Adrenal gland (tissue), 12 donors: Measurements from ENCODE around the gene ABHD18. TPM values are rescaled to one million over a fixed set of nuclear protein-coding genes. Genes with fewer than 3 reads are reported as not detected.

Source experiments
- DNase-seq, 7 donors: peaks; one replicate each; pipeline ENCODE4 v3.0.0-alpha.2; 2019 to 2020
- H3K27ac ChIP-seq, 5 donors: fragments of 200-600 bp; sonication (generic) in 4 of 5; 1 replicate in 3 of 5; 2 replicates in 2 of 5; pipeline versions ENCODE4 v1.5.1 to v1.8.0; 2016 to 2020; ENCODE audit warnings: mild to moderate bottlenecking in 1 of 5
- H3K27me3 ChIP-seq: fragments of 200-600 bp; 2 replicates; pipeline ENCODE4 v1.8.0; 2021
- H3K36me3 ChIP-seq, 2 donors: fragments of 200-600 bp; replicated peaks in 1 of 2; 1 replicate in 1 of 2; 2 replicates in 1 of 2; pipeline versions ENCODE4 v1.5.1 to v1.8.0; 2018 to 2022
- H3K4me1 ChIP-seq, 2 donors: fragments of 200-600 bp; replicated peaks in 1 of 2; 1 replicate in 1 of 2; 2 replicates in 1 of 2; pipeline versions ENCODE4 v1.5.1 to v1.8.0; 2018 to 2021
- H3K4me3 ChIP-seq, 4 donors: fragments of 200-600 bp; sonication (generic) in 3 of 4; one replicate each; pipeline ENCODE4 v1.5.1; 2016 to 2018
- H3K9me3 ChIP-seq, 3 donors: fragments of 200-600 bp; sonication (generic) in 1 of 3; replicated peaks in 1 of 3; 1 replicate in 2 of 3; 2 replicates in 1 of 3; pipeline versions ENCODE4 v1.5.1 to v1.8.0; 2016 to 2021
- CTCF ChIP-seq, 6 experiments: fragments of 450-650 bp in 4 of 6; fragments of 200-600 bp in 2 of 6; sonication (generic) in 1 of 6; IDR thresholded peaks; 1 replicate in 5 of 6; 2 replicates in 1 of 6; pipeline versions ENCODE4 v1.5.1 to v1.8.0; 2016 to 2021; ENCODE audit warnings: antibody characterized with exemption in 6 of 6, mild to moderate bottlenecking in 2 of 6, moderate library complexity in 1 of 6
- POLR2A ChIP-seq, 2 donors: fragments of 450-650 bp; IDR thresholded peaks; one replicate each; pipeline ENCODE4 v1.6.1; 2017; ENCODE audit warnings: antibody characterized with exemption in 2 of 2, mild to moderate bottlenecking in 2 of 2, moderate library complexity in 1 of 2
- WGBS, 4 donors: extraction: QIAGEN DNeasy Blood & Tissue Kit in 2 of 4; methylation state at CpG; one replicate each; pipeline versions ENCODE4 v1.1.5 to v1.1.7; 2013 to 2017; 5-methylcytosine and 5-hydroxymethylcytosine counted together
- intact Hi-C, 2 donors: fragments of 100-400 bp; cut with DNase I; formaldehyde crosslinking; loops; one replicate each; pipeline versions ENCODE4 v1.14.1 to v1.15.0; 2022 to 2023
- polyA plus RNA-seq, 3 donors: library from polyadenylated mRNA; stranded (reverse); fragments of 200-250 nt in 2 of 3; fragments of 350-450 nt in 1 of 3; fragmentation: Illumina TruSeq in 1 of 3; extraction: RNeasy Lipid Tissue Mini Kit (QIAGEN cat#74804) in 1 of 3; gene quantifications; one replicate each; pipeline ENCODE4 v1.2.3, GENCODE V29; 2013 to 2014
- total RNA-seq, 9 donors: library from RNA; depleted of rRNA in 4 of 9; stranded (reverse); fragments of >200 nt in 4 of 9; fragments of 120-200 nt in 1 of 9; fragmentation: NEBNext Ultra II Directional in 1 of 9; extraction: Animal tissue kit (Norgen Biotek cat#: 25700) in 1 of 9; gene quantifications; one replicate each; pipeline versions ENCODE4 v1.1.0 to v1.2.4, GENCODE V29; 2013 to 2023
- donor health status: healthy with polysubstance abuse.
- donor health status: Bipolar disorder and iron deficiency.
- donor health status: DM: yes; HTN: yes; CAD: no.
- donor health status: DM: no; HTN: no; CAD: no.
- donor health status: DM: no; HTN: no; CAD: no.
- donor health status: DM: yes; HTN: yes; CAD: no.

Gene ABHD18
- total and polyA plus RNA-seq, 12 donors, result 4.7 to 25.6 (median 9.4) TPM

DNA sequence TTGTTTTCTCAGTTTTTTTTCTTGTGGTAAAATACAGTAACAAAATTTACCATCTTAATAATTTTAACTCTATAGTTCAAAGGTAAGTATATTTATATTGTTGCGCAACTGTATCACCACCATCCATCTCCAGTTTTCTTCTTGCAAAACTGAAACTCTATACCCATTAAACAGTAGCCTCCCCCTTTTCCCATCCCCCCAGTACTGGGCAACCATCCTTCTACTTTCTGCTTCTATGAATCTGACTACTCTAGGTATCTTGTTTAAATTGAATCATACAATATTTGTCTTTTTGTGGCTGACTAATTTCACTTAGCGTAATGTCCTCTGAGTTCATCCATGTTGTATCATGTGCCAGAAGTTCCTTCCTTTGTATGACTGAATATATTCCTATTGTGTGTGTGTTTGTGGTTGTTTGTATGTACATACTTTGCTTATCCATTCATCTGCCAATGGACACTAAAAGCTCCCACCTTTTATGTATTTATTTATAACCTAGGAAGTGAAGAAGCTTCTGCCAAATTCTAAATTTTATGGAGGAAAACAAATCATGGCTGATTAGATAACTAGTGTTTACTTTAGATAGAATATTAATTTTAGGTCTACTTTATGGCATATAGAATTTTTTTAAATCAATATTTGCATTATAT is 10.0 kb downstream of the ABHD18 start:
- no peak overlapping the region for H3K4me3 ChIP-seq
- H3K36me3 ChIP-seq, result no peaks in the 10 kb centered on the region
- H3K27me3 ChIP-seq, result no peaks in the 10 kb centered on the region
- no peaks in the 10 kb centered on the region for H3K9me3 ChIP-seq
- WGBS, 4 donors, result 95 to 100% (median 98%) methylated on average over 2 of the region's 2 CpGs
- TF ChIP-seq POLR2A (IDR thresholded peaks at IDR 0.05) (no peak), CTCF (IDR thresholded peaks at IDR 0.05) (no peak)
- DNase-seq, result no peak
- H3K4me1 ChIP-seq, result no peaks in the 10 kb centered on the region
- H3K27ac ChIP-seq, result no peak overlapping the region
- intact Hi-C loops, result no loop called here

- intact Hi-C loops, result no loop called here
Measured at GRCh38 chr4:127978930-127979329, 13.7 kb downstream of the ABHD18 start.

DNA sequence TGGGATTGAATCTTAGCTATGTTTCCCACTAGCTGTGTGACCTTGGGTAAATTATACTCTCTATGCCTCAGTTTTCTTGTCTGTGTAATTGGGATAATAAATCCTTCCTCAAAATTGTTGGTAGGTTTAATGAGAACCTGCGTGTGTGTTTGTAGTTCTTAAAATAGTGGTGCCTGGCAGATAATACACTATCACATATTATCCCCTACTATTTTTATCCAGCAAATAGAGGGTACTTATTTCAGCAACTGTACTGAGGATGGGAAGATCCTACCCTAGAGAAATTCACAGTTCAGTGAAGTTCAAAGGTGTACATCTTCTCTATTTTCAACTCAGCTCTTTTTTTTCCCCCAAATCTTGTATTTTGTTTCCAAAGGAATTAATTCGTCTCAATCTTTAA is 17.2 kb downstream of the ABHD18 start:
- Histone ChIP-seq H3K4me1 (no peaks in the 10 kb centered on the region), H3K27me3 (no peaks in the 10 kb centered on the region), H3K9me3 (no peaks in the 10 kb centered on the region), H3K4me3 (no peak overlapping the region), H3K36me3 (no peaks in the 10 kb centered on the region), H3K27ac (no peak overlapping the region)
- DNase-seq, result no peak
- WGBS, 4 donors, result 93 to 95% (median 94%) methylated on average over 2 of the region's 2 CpGs
- intact Hi-C loops, result no loop called here
- TF ChIP-seq CTCF (IDR thresholded peaks at IDR 0.05), result no peak
- no peak for TF ChIP-seq POLR2A (IDR thresholded peaks at IDR 0.05)

More at GRCh38 chr4:127978930-127979329, 13.7 kb downstream of the ABHD18 start:
- no peaks in the 10 kb centered on the region for H3K9me3 ChIP-seq
- 94 to 100% (median 100%) methylated on average over 2 of the region's 2 CpGs for WGBS, 4 donors
- no peaks in the 10 kb centered on the region for H3K36me3 ChIP-seq
- H3K27ac ChIP-seq, result no peak overlapping the region
- TF ChIP-seq CTCF (IDR thresholded peaks at IDR 0.05), result no peak
- no peak for TF ChIP-seq POLR2A (IDR thresholded peaks at IDR 0.05)
- no peaks in the 10 kb centered on the region for H3K4me1 ChIP-seq
- no peaks in the 10 kb centered on the region for H3K27me3 ChIP-seq
- DNase-seq, result no peak
- no peak overlapping the region for H3K4me3 ChIP-seq

- no peaks in the 10 kb centered on the region for H3K4me1 ChIP-seq
- H3K27me3 ChIP-seq, result no peaks in the 10 kb centered on the region
- no peak for TF ChIP-seq CTCF (IDR thresholded peaks at IDR 0.05)
- no peak for TF ChIP-seq POLR2A (IDR thresholded peaks at IDR 0.05)
- no peaks in the 10 kb centered on the region for H3K9me3 ChIP-seq
- WGBS, 4 donors, result 91 to 100% (median 97%) methylated on average over 1 of the region's 1 CpG
- no peak overlapping the region for H3K4me3 ChIP-seq
- DNase-seq, result no peak
- H3K27ac ChIP-seq, result no peak overlapping the region
- no peaks in the 10 kb centered on the region for H3K36me3 ChIP-seq
- intact Hi-C loops, result no loop called here
Measured at GRCh38 chr4:127985989-127986388, 20.8 kb downstream of the ABHD18 start.
